Measurements from ENCODE around the gene TCAIM.

The TCAIM gene

GRCh38 chr3:44402548-44402947 lies 64.0 kb downstream of the TCAIM start:
- TF ChIP-seq MAX (IDR thresholded peaks at IDR 0.05) (no peak), CEBPB (IDR thresholded peaks at IDR 0.05) (no peak), CREB1 (IDR thresholded peaks at IDR 0.05; ENCODE audit: low read depth) (no peak), TAF1 (IDR thresholded peaks at IDR 0.05; ENCODE audit: low read depth) (no peak), TCF12 (IDR thresholded peaks at IDR 0.05; ENCODE audit: low read depth) (no peak), EGR1 (IDR thresholded peaks at IDR 0.05) (no peak), RAD21 (IDR thresholded peaks at IDR 0.05; ENCODE audit: low read depth) (no peak)
- TF ChIP-seq, protein P1, sequence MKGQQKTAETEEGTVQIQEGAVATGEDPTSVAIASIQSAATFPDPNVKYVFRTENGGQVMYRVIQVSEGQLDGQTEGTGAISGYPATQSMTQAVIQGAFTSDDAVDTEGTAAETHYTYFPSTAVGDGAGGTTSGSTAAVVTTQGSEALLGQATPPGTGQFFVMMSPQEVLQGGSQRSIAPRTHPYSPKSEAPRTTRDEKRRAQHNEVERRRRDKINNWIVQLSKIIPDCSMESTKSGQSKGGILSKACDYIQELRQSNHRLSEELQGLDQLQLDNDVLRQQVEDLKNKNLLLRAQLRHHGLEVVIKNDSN (IDR thresholded peaks at IDR 0.05): no peak

DNA sequence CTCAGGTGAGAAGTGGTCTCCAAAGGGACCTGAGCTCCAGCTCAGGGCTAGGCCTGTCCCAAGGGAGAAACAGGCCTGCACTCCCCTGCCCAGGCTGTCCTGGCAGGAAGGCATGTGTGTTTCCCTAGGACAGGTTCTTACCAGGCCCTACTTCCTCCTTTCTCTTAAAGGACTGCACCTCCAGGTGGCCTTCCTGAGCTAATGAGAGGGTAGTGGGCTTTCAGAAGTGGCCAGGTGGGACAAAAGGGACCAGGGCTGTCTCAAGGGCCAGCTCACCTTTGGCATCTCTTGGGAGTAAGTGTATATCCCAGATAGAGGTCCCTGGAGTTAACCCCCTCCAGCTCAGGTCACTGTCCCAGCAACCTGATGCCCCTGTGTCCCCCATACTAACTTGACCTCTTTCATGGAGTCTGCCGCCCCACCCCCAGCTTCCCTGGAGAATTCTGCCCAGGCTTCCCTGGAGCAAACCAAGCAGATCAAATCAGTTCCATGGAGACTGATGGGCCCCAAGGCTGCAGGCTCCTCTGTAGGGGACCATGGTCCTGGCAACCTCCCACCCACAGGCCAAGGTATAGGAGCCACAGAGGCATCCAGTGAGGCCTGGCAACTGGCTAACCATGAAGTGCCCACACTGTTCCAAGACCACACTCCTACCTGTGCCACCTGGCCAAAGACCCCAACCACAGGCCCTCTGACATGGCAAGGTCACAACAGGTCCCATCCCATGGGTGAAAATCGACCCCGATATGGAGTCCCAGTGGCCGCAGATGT lies 71.3 kb downstream of the TCAIM start:
- TF ChIP-seq TCF12 (IDR thresholded peaks at IDR 0.05; ENCODE audit: low read depth) (no peak), ZBTB7A (IDR thresholded peaks at IDR 0.05; ENCODE audit: low read depth) (no peak), NFIC (IDR thresholded peaks at IDR 0.05) (no peak), CREB1 (IDR thresholded peaks at IDR 0.05; ENCODE audit: low read depth) (no peak), EGR1 (IDR thresholded peaks at IDR 0.05) (no peak), FOXM1 (IDR thresholded peaks at IDR 0.05; ENCODE audit: borderline replicate concordance, low read depth) (no peak), EP300 (IDR thresholded peaks at IDR 0.05; ENCODE audit: borderline replicate concordance) (no peak), TAF1 (IDR thresholded peaks at IDR 0.05; ENCODE audit: low read depth) (no peak)
- TF ChIP-seq, protein P1 (IDR thresholded peaks at IDR 0.05): no peak

- no peak for TF ChIP-seq TCF12 (IDR thresholded peaks at IDR 0.05; ENCODE audit: low read depth)
- TF ChIP-seq EGR1 (IDR thresholded peaks at IDR 0.05): no peak
- TF ChIP-seq YY1 (IDR thresholded peaks at IDR 0.05; ENCODE audit: low read depth): no peak
- no peak for TF ChIP-seq RAD21 (IDR thresholded peaks at IDR 0.05; ENCODE audit: low read depth)
- no peak for TF ChIP-seq EP300 (IDR thresholded peaks at IDR 0.05; ENCODE audit: borderline replicate concordance)
- TF ChIP-seq REST (IDR thresholded peaks at IDR 0.05; ENCODE audit: low read depth): no peak
- no peak for TF ChIP-seq TAF1 (IDR thresholded peaks at IDR 0.05; ENCODE audit: low read depth)
- no peak for TF ChIP-seq MAX (IDR thresholded peaks at IDR 0.05)
- TF ChIP-seq TEAD4 (IDR thresholded peaks at IDR 0.05): no peak
- TF ChIP-seq CEBPB (IDR thresholded peaks at IDR 0.05): no peak
- TF ChIP-seq, protein P1 (IDR thresholded peaks at IDR 0.05): no peak
- no peak for TF ChIP-seq FOXM1 (IDR thresholded peaks at IDR 0.05; ENCODE audit: borderline replicate concordance, low read depth)
- TF ChIP-seq CREB1 (IDR thresholded peaks at IDR 0.05; ENCODE audit: low read depth): no peak
- no peak for TF ChIP-seq NFIC (IDR thresholded peaks at IDR 0.05)
- no peak for TF ChIP-seq ZBTB7A (IDR thresholded peaks at IDR 0.05; ENCODE audit: low read depth)
Observed at GRCh38 chr3:44411031-44411645, 72.6 kb downstream of the TCAIM start.

- TF ChIP-seq CEBPB (IDR thresholded peaks at IDR 0.05) (no peak), TEAD4 (IDR thresholded peaks at IDR 0.05) (no peak), EGR1 (IDR thresholded peaks at IDR 0.05) (no peak), RAD21 (IDR thresholded peaks at IDR 0.05; ENCODE audit: low read depth) (no peak), CREB1 (IDR thresholded peaks at IDR 0.05; ENCODE audit: low read depth) (no peak), NFIC (IDR thresholded peaks at IDR 0.05) (no peak), ZBTB7A (IDR thresholded peaks at IDR 0.05; ENCODE audit: low read depth) (no peak), TAF1 (IDR thresholded peaks at IDR 0.05; ENCODE audit: low read depth) (no peak), YY1 (IDR thresholded peaks at IDR 0.05; ENCODE audit: low read depth) (no peak), TCF12 (IDR thresholded peaks at IDR 0.05; ENCODE audit: low read depth) (no peak), FOXM1 (IDR thresholded peaks at IDR 0.05; ENCODE audit: borderline replicate concordance, low read depth) (no peak), MAX (IDR thresholded peaks at IDR 0.05) (no peak), REST (IDR thresholded peaks at IDR 0.05; ENCODE audit: low read depth) (no peak), EP300 (IDR thresholded peaks at IDR 0.05; ENCODE audit: borderline replicate concordance) (no peak)
- TF ChIP-seq, protein P1 (IDR thresholded peaks at IDR 0.05): no peak
Observed at GRCh38 chr3:44412365-44412764, 73.8 kb downstream of the TCAIM start.
